Stimulated activated CD4-positive, alpha-beta T cell treated with anti-CD3 and anti-CD28 coated beads, Interleukin-1b, Interleukin-23, amount 100 ng/mL, for 24 hours (primary cell): ENCODE data around the gene FRMPD1.
"Not testable (repeated sequence)": the region's sequence is repeated elsewhere in the genome, so short reads cannot be mapped to it uniquely, and the experiment has no call there.

Source experiments
- DNase-seq, 4 experiments: peaks; one replicate each; pipeline ENCODE4 v3.0.0-alpha.2; 2020; ENCODE audit warnings: low read depth in 4 of 4, low spot score in 1 of 4

FRMPD1 gene

GRCh38 chr9:37732952-37733351 is 82.2 kb downstream of the FRMPD1 start:
- no peak for DNase-seq

GRCh38 chr9:37739222-37739621 is 88.5 kb downstream of the FRMPD1 start:
- DNase-seq, result no peak

GRCh38 chr9:37740128-37740527 is 89.4 kb downstream of the FRMPD1 start:
- DNase-seq, result no peak

- no peak for DNase-seq
Measured at GRCh38 chr9:37740631-37741328, 90.0 kb downstream of the FRMPD1 start.

- DNase-seq, result no peak
Measured at GRCh38 chr9:37745970-37746369, 95.2 kb downstream of the FRMPD1 start.

- DNase-seq, result no peak
Measured at GRCh38 chr9:37746448-37747270, 95.9 kb downstream of the FRMPD1 start.

- DNase-seq, result peak; percentile 13 to 43 (median 29)
Measured at GRCh38 chr9:37747271-37747753, 96.6 kb downstream of the FRMPD1 start.

GRCh38 chr9:37749129-37749528 is 98.4 kb downstream of the FRMPD1 start:
- DNase-seq, result no peak

- no peak for DNase-seq
Measured at GRCh38 chr9:37751186-37751585, 100.4 kb downstream of the FRMPD1 start.

GRCh38 chr9:37751704-37752103 is 101.0 kb downstream of the FRMPD1 start:
- not testable (repeated sequence) for DNase-seq

- not testable (repeated sequence) for DNase-seq
Measured at GRCh38 chr9:37752112-37752511, 101.4 kb downstream of the FRMPD1 start.

- DNase-seq, result no peak
Measured at GRCh38 chr9:37752642-37753488, 102.1 kb downstream of the FRMPD1 start.

GRCh38 chr9:37753489-37754190 is 102.9 kb downstream of the FRMPD1 start, which contains the start of gene TRMT10B:
TRMT10B (plus strand) TSS chr9:37753805; CDS start chr9:37761932, 8,127 bp downstream.
- DNase-seq, result peak; percentile 41 to 73 (median 60)

GRCh38 chr9:37758747-37759146 is 108.0 kb downstream of the FRMPD1 start:
- DNase-seq, result no peak

- no peak for DNase-seq
Measured at GRCh38 chr9:37760416-37761161, 109.8 kb downstream of the FRMPD1 start.

GRCh38 chr9:37761511-37761910 is 110.8 kb downstream of the FRMPD1 start:
- no peak for DNase-seq

- DNase-seq, result not testable (repeated sequence)
Measured at GRCh38 chr9:37765263-37765662, 114.5 kb downstream of the FRMPD1 start.

- no peak for DNase-seq
Measured at GRCh38 chr9:37769306-37769705, 118.6 kb downstream of the FRMPD1 start.

- no peak for DNase-seq
Measured at GRCh38 chr9:37769995-37770394, 119.2 kb downstream of the FRMPD1 start.
